Measurements from ENCODE around the gene ECE1. TPM values are rescaled to one million over a fixed set of nuclear protein-coding genes. Genes with fewer than 3 reads are reported as not detected.

The ECE1 gene
- total and polyA plus RNA-seq, 5 donors from 2014 or later = 25.7 to 140 (median 28.6) TPM

GRCh38 chr1:21335750-21336224, 45.5 kb upstream of the ECE1 start:
- H3K4me3 Mint-ChIP-seq = peak overlapping the region; percentile 62 to 89 (median 72)
- H3K9me3 Mint-ChIP-seq = no peaks in the 10 kb centered on the region
- peaks cover 70% of the 10 kb centered on the region for H3K4me1 ChIP-seq (ENCODE audit: control insufficient read depth, insufficient read depth, low read length, poor library complexity, severe bottlenecking)
- H3K9me3 ChIP-seq (ENCODE audit: control insufficient read depth in 2 of 2, low read length in 2 of 2) = no peaks in the 10 kb centered on the region
- H3K27me3 Mint-ChIP-seq = no peaks in the 10 kb centered on the region
- ATAC-seq (ENCODE audit: low read depth in 2 of 2) = no peak
- no peaks in the 10 kb centered on the region for H3K36me3 Mint-ChIP-seq
- DNase-seq = no peak
- no peaks in the 10 kb centered on the region for H3K27me3 ChIP-seq (ENCODE audit: control insufficient read depth, insufficient read depth, low read length)
- H3K36me3 ChIP-seq (ENCODE audit: control insufficient read depth, insufficient read depth, low read length) = no peaks in the 10 kb centered on the region
- H3K4me1 Mint-ChIP-seq = peaks cover 6 to 91% (median 56%) of the 10 kb centered on the region in 4 donors
- peak overlapping the region; percentile 24 for H3K4me3 ChIP-seq (ENCODE audit: low read depth, low read length)
- peak overlapping the region; percentile 41 to 99 (median 99) for H3K27ac Mint-ChIP-seq
- peak overlapping the region; percentile 92 for H3K27ac ChIP-seq (ENCODE audit: insufficient read depth, low read length, poor library complexity, severe bottlenecking)

DNA sequence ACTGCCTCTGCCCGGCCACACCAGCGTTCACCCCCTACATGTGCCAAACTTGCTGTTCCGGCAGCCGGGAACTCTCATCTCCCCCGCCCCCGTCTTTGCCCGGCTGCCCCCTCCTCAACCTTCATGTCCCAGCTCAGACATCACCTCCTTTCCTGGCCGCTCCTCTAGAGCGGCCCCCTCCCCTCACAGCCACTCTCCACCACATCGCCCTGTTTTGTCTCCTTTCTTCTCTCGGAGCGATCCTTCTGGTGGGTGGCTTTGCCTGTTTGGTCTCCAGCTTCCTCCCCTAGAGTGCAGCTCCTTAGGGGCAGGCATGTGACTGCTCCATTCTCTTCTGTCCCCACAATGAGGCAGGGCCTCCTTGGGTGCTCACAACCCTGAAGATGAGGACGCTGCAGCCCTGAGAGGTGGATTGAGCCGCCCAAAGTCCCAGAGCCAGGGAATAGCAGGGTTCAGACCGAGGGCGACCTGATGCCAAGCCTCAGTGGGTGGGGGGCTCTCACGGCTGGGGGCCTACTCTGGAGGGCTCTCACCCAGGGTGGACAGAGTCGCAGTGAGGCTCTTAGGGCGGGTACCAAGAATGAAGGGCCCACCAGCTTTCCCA, 44.9 kb upstream of the ECE1 start:
- H3K27ac Mint-ChIP-seq = peak overlapping the region; percentile 97 to 99 (median 99)
- H3K27me3 ChIP-seq (ENCODE audit: control insufficient read depth, insufficient read depth, low read length) = no peaks in the 10 kb centered on the region
- H3K36me3 ChIP-seq (ENCODE audit: control insufficient read depth, insufficient read depth, low read length) = no peaks in the 10 kb centered on the region
- peaks cover 3% of the 10 kb centered on the region for H3K36me3 Mint-ChIP-seq
- no peaks in the 10 kb centered on the region for H3K9me3 Mint-ChIP-seq
- no peaks in the 10 kb centered on the region for H3K27me3 Mint-ChIP-seq
- H3K4me3 ChIP-seq (ENCODE audit: low read depth, low read length) = peak overlapping the region; percentile 77
- ATAC-seq (ENCODE audit: low read depth in 2 of 2) (no peak), DNase-seq (no peak)
- no peaks in the 10 kb centered on the region for H3K9me3 ChIP-seq (ENCODE audit: control insufficient read depth in 2 of 2, low read length in 2 of 2)
- peak overlapping the region; percentile 92 for H3K27ac ChIP-seq (ENCODE audit: insufficient read depth, low read length, poor library complexity, severe bottlenecking)
- peak overlapping the region; percentile 81 to 93 (median 90) for H3K4me3 Mint-ChIP-seq
- peaks cover 6 to 93% (median 59%) of the 10 kb centered on the region in 4 donors for H3K4me1 Mint-ChIP-seq
- peaks cover 73% of the 10 kb centered on the region for H3K4me1 ChIP-seq (ENCODE audit: control insufficient read depth, insufficient read depth, low read length, poor library complexity, severe bottlenecking)

- peak overlapping the region; percentile 97 to 99 (median 99) for H3K27ac Mint-ChIP-seq
- H3K36me3 Mint-ChIP-seq = peaks cover 3% of the 10 kb centered on the region
- peak overlapping the region; percentile 81 to 93 (median 90) for H3K4me3 Mint-ChIP-seq
- H3K4me1 Mint-ChIP-seq = peaks cover 6 to 91% (median 63%) of the 10 kb centered on the region in 4 donors
- DNase-seq (peak; percentile 70 to 92 (median 82)), ATAC-seq (ENCODE audit: low read depth in 2 of 2) (peak; percentile 93 to 94)
- H3K4me1 ChIP-seq (ENCODE audit: control insufficient read depth, insufficient read depth, low read length, poor library complexity, severe bottlenecking) = peaks cover 79% of the 10 kb centered on the region
- H3K27me3 Mint-ChIP-seq = no peaks in the 10 kb centered on the region
- H3K27me3 ChIP-seq (ENCODE audit: control insufficient read depth, insufficient read depth, low read length) = no peaks in the 10 kb centered on the region
- H3K9me3 Mint-ChIP-seq = no peaks in the 10 kb centered on the region
- peak overlapping the region; percentile 92 for H3K27ac ChIP-seq (ENCODE audit: insufficient read depth, low read length, poor library complexity, severe bottlenecking)
- peak overlapping the region; percentile 77 for H3K4me3 ChIP-seq (ENCODE audit: low read depth, low read length)
- no peaks in the 10 kb centered on the region for H3K36me3 ChIP-seq (ENCODE audit: control insufficient read depth, insufficient read depth, low read length)
- H3K9me3 ChIP-seq (ENCODE audit: control insufficient read depth in 2 of 2, low read length in 2 of 2) = no peaks in the 10 kb centered on the region
Observed at GRCh38 chr1:21334214-21335087, 44.2 kb upstream of the ECE1 start.

- Histone ChIP-seq H3K4me3 (ENCODE audit: low read depth, low read length) (peak overlapping the region; percentile 77), H3K36me3 (ENCODE audit: control insufficient read depth, insufficient read depth, low read length) (peaks cover 2% of the 10 kb centered on the region), H3K9me3 (ENCODE audit: control insufficient read depth in 2 of 2, low read length in 2 of 2) (no peaks in the 10 kb centered on the region), H3K4me1 (ENCODE audit: control insufficient read depth, insufficient read depth, low read length, poor library complexity, severe bottlenecking) (peaks cover 81% of the 10 kb centered on the region), H3K27me3 (ENCODE audit: control insufficient read depth, insufficient read depth, low read length) (no peaks in the 10 kb centered on the region), H3K27ac (ENCODE audit: insufficient read depth, low read length, poor library complexity, severe bottlenecking) (peak overlapping the region; percentile 92)
- Mint-ChIP-seq H3K36me3 (peaks cover 3% of the 10 kb centered on the region), H3K27ac (peak overlapping the region; percentile 97 to 99 (median 99)), H3K4me1 (peaks cover 6 to 91% (median 66%) of the 10 kb centered on the region in 4 donors), H3K9me3 (no peaks in the 10 kb centered on the region), H3K4me3 (peak overlapping the region; percentile 81 to 93 (median 90)), H3K27me3 (no peaks in the 10 kb centered on the region)
- no peak for DNase-seq
- no peak for ATAC-seq (ENCODE audit: low read depth in 2 of 2)
Observed at GRCh38 chr1:21333824-21334213, 43.6 kb upstream of the ECE1 start.

GRCh38 chr1:21332554-21333311, 42.5 kb upstream of the ECE1 start:
- Mint-ChIP-seq H3K4me1 (peaks cover 10 to 88% (median 61%) of the 10 kb centered on the region in 4 donors), H3K4me3 (peak overlapping the region in 2 of 4 donors; percentile 78 to 80), H3K9me3 (peaks cover 0 to 3% (median 0%) of the 10 kb centered on the region in 7 donors), H3K36me3 (peaks cover 8% of the 10 kb centered on the region), H3K27ac (peak overlapping the region; percentile 79 to 99 (median 79)), H3K27me3 (no peaks in the 10 kb centered on the region)
- ATAC-seq (ENCODE audit: low read depth in 2 of 2) = no peak
- no peak for DNase-seq
- Histone ChIP-seq H3K27me3 (ENCODE audit: control insufficient read depth, insufficient read depth, low read length) (no peaks in the 10 kb centered on the region), H3K27ac (ENCODE audit: insufficient read depth, low read length, poor library complexity, severe bottlenecking) (peak overlapping the region; percentile 18), H3K36me3 (ENCODE audit: control insufficient read depth, insufficient read depth, low read length) (peaks cover 4% of the 10 kb centered on the region), H3K9me3 (ENCODE audit: control insufficient read depth in 2 of 2, low read length in 2 of 2) (no peaks in the 10 kb centered on the region), H3K4me1 (ENCODE audit: control insufficient read depth, insufficient read depth, low read length, poor library complexity, severe bottlenecking) (peaks cover 74% of the 10 kb centered on the region), H3K4me3 (ENCODE audit: low read depth, low read length) (no peak overlapping the region)

DNA sequence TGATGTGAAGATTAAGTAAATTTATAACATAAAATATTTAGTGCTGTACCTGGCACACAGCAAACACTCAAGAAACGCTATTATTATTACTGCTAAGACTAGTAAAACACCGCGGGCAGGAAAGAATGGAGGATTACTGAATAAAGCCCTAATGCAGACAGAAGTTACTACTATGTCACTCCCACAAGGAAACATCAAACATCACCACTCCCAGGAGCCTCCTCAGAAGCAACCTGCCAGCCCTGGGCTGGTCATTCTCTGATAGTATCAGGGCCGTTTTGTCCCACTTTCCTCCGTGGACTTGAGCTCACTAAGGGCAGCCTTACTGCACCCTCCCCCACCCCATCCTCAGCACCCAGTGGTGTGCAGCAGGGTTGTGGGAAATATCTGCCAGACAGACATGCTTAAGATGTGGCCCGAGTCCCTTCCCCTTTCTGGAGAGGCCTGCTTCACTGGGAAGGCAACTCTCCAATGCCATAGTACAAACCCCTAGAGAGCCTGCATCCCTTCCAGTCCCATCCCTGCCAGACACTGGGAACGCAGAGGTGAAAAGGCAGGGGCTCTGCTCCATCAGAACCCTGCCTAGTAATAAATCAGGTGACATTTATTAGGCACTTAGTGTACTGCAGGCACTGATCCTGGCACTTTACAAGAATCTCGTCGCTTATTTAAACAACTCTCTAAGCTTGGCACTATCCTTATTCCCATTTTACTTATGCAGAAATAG, 41.7 kb upstream of the ECE1 start:
- Histone ChIP-seq H3K4me3 (ENCODE audit: low read depth, low read length) (no peak overlapping the region), H3K27me3 (ENCODE audit: control insufficient read depth, insufficient read depth, low read length) (no peaks in the 10 kb centered on the region), H3K27ac (ENCODE audit: insufficient read depth, low read length, poor library complexity, severe bottlenecking) (peak overlapping the region; percentile 1), H3K9me3 (ENCODE audit: control insufficient read depth in 2 of 2, low read length in 2 of 2) (no peaks in the 10 kb centered on the region), H3K36me3 (ENCODE audit: control insufficient read depth, insufficient read depth, low read length) (peaks cover 4% of the 10 kb centered on the region), H3K4me1 (ENCODE audit: control insufficient read depth, insufficient read depth, low read length, poor library complexity, severe bottlenecking) (peaks cover 67% of the 10 kb centered on the region)
- peaks cover 10 to 88% (median 60%) of the 10 kb centered on the region in 4 donors for H3K4me1 Mint-ChIP-seq
- peak overlapping the region in 3 of 4 donors; percentile 24 to 78 (median 64) for H3K4me3 Mint-ChIP-seq
- H3K9me3 Mint-ChIP-seq = peaks cover 0 to 3% (median 0%) of the 10 kb centered on the region in 7 donors
- DNase-seq (no peak), ATAC-seq (ENCODE audit: low read depth in 2 of 2) (no peak)
- H3K27me3 Mint-ChIP-seq = no peaks in the 10 kb centered on the region
- H3K36me3 Mint-ChIP-seq = peaks cover 8% of the 10 kb centered on the region
- H3K27ac Mint-ChIP-seq = peak overlapping the region; percentile 71 to 79 (median 79)

DNA sequence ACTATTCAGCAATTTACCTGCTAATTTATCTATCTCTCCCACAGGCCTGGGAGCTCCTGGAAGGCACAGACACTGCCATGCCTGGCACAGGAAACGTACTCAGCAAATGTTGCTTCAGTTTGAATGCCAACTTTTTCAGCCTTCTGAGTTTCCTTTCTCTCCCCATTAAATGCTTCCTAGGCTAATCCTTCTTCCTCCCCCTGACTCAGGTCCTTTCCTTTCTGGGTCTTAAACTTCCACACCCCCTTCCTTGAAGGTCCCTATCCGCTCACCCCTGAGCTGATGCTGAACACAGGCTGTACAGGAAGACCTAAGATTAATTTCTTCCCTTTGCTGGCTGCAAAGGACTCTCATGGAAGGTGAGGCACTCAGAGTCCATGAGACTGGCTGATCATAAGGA, 40.3 kb upstream of the ECE1 start:
- Histone ChIP-seq H3K4me1 (ENCODE audit: control insufficient read depth, insufficient read depth, low read length, poor library complexity, severe bottlenecking) (peaks cover 71% of the 10 kb centered on the region), H3K27me3 (ENCODE audit: control insufficient read depth, insufficient read depth, low read length) (no peaks in the 10 kb centered on the region), H3K36me3 (ENCODE audit: control insufficient read depth, insufficient read depth, low read length) (peaks cover 4% of the 10 kb centered on the region), H3K27ac (ENCODE audit: insufficient read depth, low read length, poor library complexity, severe bottlenecking) (no peak overlapping the region), H3K9me3 (ENCODE audit: control insufficient read depth in 2 of 2, low read length in 2 of 2) (no peaks in the 10 kb centered on the region), H3K4me3 (ENCODE audit: low read depth, low read length) (no peak overlapping the region)
- H3K4me3 Mint-ChIP-seq = peak overlapping the region in 3 of 4 donors; percentile 28 to 67 (median 56)
- peaks cover 11 to 91% (median 65%) of the 10 kb centered on the region in 4 donors for H3K4me1 Mint-ChIP-seq
- H3K36me3 Mint-ChIP-seq = peaks cover 8% of the 10 kb centered on the region
- DNase-seq (no peak), ATAC-seq (ENCODE audit: low read depth in 2 of 2) (no peak)
- H3K9me3 Mint-ChIP-seq = peaks cover 0 to 3% (median 0%) of the 10 kb centered on the region in 7 donors
- H3K27ac Mint-ChIP-seq = peak overlapping the region; percentile 16 to 94 (median 88)
- no peaks in the 10 kb centered on the region for H3K27me3 Mint-ChIP-seq

All from CD4-positive, CD25-positive, alpha-beta regulatory T cell (primary cell).